Renal cortical epithelial cell (primary cell): ENCODE results near the gene IQSEC1. TPM values are rescaled to one million over a fixed set of nuclear protein-coding genes. Genes with fewer than 3 reads are reported as not detected.

Experiments
- DNase-seq: peaks from one replicate; pipeline ENCODE4 v3.0.0-alpha.2; 2011; ENCODE audit warnings: low read depth
- total RNA-seq: library from RNA; depleted of rRNA; stranded (reverse); fragments of >200 nt; gene quantifications from 2 replicates; pipeline ENCODE4 v1.2.3, GENCODE V29; 2014

IQSEC1 gene
- total RNA-seq, 1 donor from 2014 or later: 23.8 TPM

- DNase-seq: no peak
Observed at GRCh38 chr3:13068269-13069010, 4.8 kb downstream of the IQSEC1 start.

GRCh38 chr3:13067778-13068177 lies 5.5 kb downstream of the IQSEC1 start:
- no peak for DNase-seq

- no peak for DNase-seq
Observed at GRCh38 chr3:13066834-13067233, 6.4 kb downstream of the IQSEC1 start.

- DNase-seq: no peak
Observed at GRCh38 chr3:13066236-13066635, 7.0 kb downstream of the IQSEC1 start.

- DNase-seq: no peak
Observed at GRCh38 chr3:13065727-13066126, 7.5 kb downstream of the IQSEC1 start.

GRCh38 chr3:13064964-13065363 lies 8.3 kb downstream of the IQSEC1 start:
- DNase-seq: no peak

GRCh38 chr3:13064159-13064868 lies 8.9 kb downstream of the IQSEC1 start:
- no peak for DNase-seq

- DNase-seq: no peak
Observed at GRCh38 chr3:13063225-13063624, 10.0 kb downstream of the IQSEC1 start.

- DNase-seq: no peak
Observed at GRCh38 chr3:13062647-13063046, 10.6 kb downstream of the IQSEC1 start.

- no peak for DNase-seq
Observed at GRCh38 chr3:13060341-13060910, 12.8 kb downstream of the IQSEC1 start.

- DNase-seq: no peak
Observed at GRCh38 chr3:13058346-13059120, 14.7 kb downstream of the IQSEC1 start.

- no peak for DNase-seq
Observed at GRCh38 chr3:13057282-13058040, 15.8 kb downstream of the IQSEC1 start.

GRCh38 chr3:13055634-13056033 lies 17.6 kb downstream of the IQSEC1 start:
- DNase-seq: no peak

GRCh38 chr3:13054341-13055285 lies 18.6 kb downstream of the IQSEC1 start:
- no peak for DNase-seq

- no peak for DNase-seq
Observed at GRCh38 chr3:13053893-13054292, 19.3 kb downstream of the IQSEC1 start.

GRCh38 chr3:13053420-13053819 lies 19.8 kb downstream of the IQSEC1 start:
- DNase-seq: no peak

- DNase-seq: no peak
Observed at GRCh38 chr3:13052191-13052820, 20.9 kb downstream of the IQSEC1 start.

- DNase-seq: no peak
Observed at GRCh38 chr3:13051581-13051980, 21.6 kb downstream of the IQSEC1 start.

GRCh38 chr3:13051066-13051465 lies 22.2 kb downstream of the IQSEC1 start:
- DNase-seq: no peak

GRCh38 chr3:13050446-13050845 lies 22.8 kb downstream of the IQSEC1 start:
- no peak for DNase-seq
